GM19395 (cell line): ENCODE measurements around the gene SIGLEC9.

Experiments
- ATAC-seq: cut with Tn5 transposase; IDR thresholded peaks from one replicate; pipeline ENCODE4 v1.9.1; 2021; ENCODE audit warnings: mild to moderate bottlenecking, moderate library complexity; ENCODE audit not compliant: unreplicated experiment

Gene SIGLEC9

GRCh38 chr19:51122112-51122981, 2.4 kb upstream of the SIGLEC9 start:
- no peak for ATAC-seq

DNA sequence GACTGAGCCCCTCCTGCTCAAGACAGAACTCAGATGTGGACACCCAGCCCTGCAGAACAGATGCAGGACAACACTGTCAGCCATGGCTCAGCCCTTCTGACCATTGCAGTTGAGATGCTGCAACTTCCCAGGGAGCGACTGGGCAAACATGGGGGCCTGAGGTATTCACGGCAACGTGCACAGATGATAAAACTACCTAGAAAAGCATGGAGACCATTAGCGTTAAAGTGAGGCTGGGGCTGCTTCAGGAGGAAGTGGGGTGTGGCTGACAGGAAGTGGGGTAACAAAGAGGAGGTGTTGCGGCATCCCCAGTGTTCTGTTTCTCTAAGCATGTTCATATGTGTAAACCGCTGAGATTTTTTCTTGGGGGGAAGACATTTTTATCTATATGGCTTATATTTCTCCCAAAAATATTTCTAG, 1.3 kb upstream of the SIGLEC9 start:
- ATAC-seq = no peak

- ATAC-seq = no peak
These were observed 904 bp upstream of the SIGLEC9 start for GRCh38 chr19:51123802-51124201.

- ATAC-seq = no peak
These were observed 490 bp upstream of the SIGLEC9 start for GRCh38 chr19:51124216-51124615.

DNA sequence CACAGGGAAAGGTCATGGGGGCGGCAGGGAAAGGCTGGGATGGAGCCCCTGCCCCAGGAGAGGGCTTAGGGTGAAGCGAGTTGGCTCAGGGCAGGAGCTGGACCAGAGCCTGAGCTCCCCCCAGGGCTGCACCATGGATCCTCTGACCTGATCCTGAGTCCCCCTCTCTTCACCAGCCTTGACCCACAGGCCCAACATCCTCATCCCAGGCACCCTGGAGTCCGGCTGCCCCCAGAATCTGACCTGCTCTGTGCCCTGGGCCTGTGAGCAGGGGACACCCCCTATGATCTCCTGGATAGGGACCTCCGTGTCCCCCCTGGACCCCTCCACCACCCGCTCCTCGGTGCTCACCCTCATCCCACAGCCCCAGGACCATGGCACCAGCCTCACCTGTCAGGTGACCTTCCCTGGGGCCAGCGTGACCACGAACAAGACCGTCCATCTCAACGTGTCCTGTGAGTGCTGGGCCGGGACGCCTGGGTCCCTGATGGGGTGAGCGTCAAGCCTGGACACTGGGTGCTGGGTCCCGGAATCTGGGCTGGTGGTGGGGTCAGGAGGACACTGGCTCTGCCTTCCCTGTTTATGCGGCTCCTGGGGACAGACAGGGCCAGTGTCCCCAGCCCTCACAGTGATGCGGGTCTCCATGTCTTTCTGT, 842 bp downstream of the SIGLEC9 start:
- ATAC-seq = no peak

DNA sequence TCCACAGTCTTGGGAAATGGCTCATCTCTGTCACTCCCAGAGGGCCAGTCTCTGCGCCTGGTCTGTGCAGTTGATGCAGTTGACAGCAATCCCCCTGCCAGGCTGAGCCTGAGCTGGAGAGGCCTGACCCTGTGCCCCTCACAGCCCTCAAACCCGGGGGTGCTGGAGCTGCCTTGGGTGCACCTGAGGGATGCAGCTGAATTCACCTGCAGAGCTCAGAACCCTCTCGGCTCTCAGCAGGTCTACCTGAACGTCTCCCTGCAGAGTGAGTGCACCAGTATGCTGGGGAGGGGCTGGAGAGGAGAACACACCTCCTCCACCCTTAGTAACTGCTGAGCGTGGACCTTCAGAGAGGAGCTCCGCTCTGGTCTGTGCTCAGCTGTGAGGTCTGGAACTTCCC, 2.3 kb downstream of the SIGLEC9 start:
- no peak for ATAC-seq

DNA sequence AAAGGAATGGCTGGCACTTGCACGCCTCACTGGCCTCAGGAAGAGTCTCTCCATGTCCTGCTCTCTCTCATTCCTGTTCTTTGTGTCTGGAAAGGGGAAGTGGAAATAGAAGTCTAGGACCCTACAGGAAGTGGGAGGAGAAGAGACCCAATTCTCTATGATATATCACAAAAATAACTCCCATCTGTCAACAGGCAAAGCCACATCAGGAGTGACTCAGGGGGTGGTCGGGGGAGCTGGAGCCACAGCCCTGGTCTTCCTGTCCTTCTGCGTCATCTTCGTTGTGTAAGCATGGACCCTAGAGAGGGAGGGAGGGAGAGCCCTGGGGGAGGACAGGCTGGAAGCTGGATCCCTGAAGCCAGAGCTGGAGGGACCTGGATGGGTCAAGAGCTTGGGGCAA, 3.0 kb downstream of the SIGLEC9 start:
- no peak for ATAC-seq

- ATAC-seq = no peak
These were observed 3.5 kb downstream of the SIGLEC9 start for GRCh38 chr19:51128227-51128626.

- no peak for ATAC-seq
These were observed 5.0 kb downstream of the SIGLEC9 start for GRCh38 chr19:51129716-51130115.

DNA sequence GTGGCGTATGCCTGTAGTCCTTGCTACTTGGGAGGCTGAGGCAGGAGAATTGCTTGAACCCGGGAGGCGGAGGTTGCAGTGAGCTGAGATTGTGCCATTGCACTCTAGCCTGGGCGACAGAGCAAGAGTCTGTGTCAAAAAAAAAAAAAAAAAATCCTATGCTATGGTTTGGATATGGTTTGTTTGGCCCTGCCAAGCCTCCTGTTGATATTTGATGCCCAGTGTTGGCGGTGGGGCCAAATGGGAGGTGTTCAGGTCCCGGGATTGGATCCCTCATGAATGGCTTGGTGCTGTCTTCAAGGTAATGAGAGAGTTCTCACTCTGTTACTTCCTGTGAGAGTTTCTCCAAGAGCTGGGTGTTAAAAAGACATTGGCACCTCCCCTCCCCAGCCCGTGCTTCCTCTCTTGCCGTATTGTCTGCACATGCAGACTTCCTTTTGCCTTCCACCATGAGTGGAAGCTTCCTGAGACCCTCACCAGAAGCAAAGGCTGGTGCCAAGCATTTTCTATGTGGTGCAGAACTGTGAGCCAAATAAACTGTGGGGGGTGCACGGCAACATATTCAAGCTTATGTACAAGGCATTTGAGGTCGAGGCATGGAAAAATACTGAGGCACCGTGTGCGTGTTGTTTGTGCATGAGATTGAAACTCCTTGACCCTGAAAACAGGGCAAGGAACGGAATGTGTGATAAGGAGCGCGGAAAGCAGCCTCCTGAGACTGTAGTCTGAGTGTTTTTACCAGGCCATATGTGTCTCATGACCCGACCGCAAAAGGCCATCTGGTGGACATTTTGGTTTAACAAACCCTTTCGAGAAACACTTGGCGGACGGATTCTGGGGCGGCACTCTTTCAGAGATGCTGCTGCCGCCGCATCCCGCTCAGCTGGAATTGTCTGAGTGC, 7.3 kb downstream of the SIGLEC9 start:
- ATAC-seq = no peak

DNA sequence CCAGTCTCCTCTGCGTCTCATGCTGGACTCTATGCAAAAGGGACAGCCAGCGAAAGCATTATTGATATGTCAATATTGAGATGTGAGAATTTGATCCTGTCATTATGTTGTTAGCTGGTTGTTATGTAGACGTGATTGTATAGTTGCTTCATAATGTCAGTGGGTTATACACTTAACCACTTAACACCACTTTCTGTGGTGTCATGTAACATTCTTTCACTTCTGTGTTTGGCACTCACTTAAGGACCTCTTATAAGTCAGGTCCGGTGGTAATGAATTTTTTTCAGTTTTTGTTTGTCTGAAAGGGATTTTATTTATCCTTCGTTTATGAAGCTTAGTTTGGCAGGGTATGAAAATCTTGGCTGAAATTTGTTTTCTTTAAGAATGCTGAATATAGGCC, 10.3 kb downstream of the SIGLEC9 start:
- ATAC-seq = no peak

DNA sequence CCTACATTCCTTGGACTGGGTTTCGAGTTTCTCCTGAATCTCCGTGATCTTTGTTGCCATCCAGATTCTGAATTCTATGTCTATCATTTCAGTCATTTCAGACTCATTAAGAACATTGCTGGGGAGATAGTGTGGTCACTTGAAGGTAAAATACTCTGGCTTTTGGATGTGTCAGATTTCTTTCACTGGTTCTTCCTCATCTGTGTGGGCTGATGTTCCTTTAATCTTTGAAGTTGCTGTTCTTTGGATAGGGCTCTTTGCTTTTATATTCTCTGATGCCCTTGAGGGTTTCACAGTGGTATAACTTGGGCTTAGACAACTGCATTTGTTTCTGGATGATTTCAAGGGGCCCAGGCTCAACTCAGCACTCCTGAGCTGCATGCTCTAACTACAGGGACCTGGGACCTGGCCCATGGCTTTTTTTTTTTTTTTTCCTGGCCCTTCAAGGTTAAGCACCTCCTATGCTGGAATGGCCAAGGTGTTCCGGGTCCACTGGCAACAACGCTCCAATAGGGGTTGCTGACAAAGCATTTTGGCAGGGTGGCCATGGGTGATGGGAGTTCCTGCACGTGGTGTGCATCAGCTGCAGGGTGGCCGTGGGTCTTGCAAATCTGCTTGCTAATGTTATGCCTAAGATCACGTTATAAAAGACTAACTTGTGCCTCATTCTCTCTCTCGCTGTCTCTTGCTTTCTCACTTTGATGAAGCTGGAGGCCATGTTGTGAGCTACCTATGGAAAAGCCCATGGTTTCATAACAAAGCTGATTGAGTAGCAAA, 11.5 kb downstream of the SIGLEC9 start:
- ATAC-seq = no peak

DNA sequence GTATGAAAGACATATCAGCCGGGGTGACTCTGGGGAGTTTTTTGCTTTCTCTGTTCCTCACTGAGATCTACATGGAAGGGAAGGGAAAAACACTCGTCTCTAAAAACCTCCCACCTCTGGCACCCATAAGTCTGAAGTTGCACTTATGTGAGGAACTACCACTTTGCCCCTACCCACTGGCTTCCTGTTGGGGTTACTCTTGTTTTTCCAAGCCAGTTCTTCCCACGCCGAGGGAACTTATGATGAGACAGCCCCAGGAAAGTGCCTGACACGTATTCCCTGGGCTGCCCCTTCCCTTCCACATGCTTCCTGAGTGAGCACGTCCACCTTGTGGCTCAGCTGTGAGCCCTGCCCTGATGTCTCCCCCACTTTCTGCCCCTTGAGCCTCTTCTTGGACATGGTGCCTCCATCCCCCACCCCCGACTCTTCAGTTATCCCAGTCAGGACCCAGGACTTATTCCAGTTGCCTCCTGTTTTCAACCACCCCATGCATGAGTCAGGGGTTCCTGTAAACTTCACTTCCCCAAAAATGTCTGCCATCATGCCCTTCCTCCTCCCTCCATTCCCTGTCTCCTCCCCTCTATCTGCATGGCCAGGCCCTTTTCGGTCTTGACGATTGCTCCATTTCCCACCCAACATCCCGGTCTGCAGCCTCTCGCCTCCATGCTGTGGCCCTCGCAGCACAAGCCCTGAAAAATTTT, 12.3 kb downstream of the SIGLEC9 start:
- no peak for ATAC-seq

DNA sequence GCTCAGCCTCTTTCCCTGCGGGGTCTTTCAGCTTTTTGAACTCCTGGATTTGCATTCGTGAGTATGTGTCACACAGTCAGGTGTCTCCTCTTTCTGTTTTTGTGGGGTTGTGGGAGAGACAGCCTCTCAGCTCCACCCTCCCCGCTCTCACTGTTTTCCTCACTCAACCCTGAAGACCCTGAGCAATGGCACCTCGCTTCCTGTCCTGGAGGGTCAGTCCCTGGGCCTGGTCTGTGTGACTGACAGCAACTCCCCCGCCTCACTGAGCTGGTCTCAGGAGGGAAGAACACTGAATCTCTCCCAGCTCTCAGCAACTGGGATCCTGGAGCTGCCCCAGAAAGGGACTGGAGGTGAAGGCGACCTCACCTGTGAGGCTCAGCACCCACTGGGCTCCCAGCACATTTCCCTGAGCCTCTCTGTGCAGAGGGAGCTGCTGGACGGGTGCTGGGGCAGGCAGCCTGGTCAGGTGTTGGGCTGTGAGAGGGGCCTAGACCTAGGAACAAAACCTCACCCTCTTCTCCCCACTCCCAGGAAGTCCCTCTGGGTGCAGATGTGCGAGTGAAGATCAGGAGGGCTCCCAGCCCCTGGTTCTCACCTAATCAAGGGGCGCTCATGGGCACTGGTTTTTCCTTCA, 13.2 kb downstream of the SIGLEC9 start:
- no peak for ATAC-seq

GRCh38 chr19:51138549-51138979, 13.9 kb downstream of the SIGLEC9 start:
- no peak for ATAC-seq

DNA sequence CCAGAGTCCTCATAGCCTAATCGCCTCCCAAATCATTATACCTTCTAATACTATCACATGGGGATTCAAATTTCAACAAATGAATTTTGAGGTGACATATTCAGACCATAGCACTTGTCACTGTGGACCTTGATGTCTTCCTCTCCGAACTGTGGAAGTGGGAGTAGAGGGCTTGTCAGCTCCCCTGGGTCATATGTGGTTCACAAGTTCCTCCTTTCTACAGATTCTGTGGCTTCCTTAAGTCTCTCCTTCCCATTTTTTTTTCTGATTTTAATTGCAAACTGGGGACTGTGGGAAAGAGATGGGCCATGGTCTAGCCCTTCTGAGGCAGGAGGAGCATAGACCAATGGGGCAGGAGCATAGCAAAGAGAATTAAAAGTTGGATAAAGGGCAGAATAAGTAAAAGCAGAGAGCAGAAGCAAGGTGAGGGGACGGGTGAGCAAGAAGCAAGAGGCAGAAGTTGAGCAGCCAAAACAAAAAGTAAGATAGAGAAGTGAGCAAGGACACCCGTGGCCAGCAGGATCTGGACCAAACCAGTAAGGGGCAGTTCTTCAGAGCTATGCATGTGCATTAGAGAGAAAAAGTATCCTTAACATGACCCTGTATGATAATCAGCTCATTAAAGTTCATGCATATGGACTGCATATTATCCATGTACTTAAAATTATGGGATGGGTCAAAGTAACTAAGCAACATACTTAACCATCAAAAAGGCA, 14.8 kb downstream of the SIGLEC9 start:
- ATAC-seq = no peak

- ATAC-seq = no peak
These were observed 15.7 kb downstream of the SIGLEC9 start for GRCh38 chr19:51140441-51140840.

GRCh38 chr19:51141181-51141580, 16.5 kb downstream of the SIGLEC9 start:
- ATAC-seq = no peak

DNA sequence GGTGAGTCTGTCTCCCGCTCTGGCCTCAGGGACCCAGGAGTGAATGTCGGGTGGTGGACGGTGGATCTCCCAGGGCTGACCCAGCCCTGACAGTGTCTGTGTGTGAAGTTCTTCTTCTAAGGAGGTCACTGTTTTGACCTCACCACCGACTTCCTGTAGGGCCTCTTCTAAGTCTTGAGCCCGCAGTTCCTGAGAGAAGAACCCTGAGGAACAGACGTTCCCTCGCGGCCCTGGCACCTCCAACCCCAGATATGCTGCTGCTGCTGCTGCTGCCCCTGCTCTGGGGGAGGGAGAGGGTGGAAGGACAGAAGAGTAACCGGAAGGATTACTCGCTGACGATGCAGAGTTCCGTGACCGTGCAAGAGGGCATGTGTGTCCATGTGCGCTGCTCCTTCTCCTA, 17.4 kb downstream of the SIGLEC9 start, which contains the start of gene SIGLEC7:
SIGLEC7 (plus strand) TSS at position 183 of the 400 bp plus-strand sequence; CDS start at position 252, 69 bp downstream.
- ATAC-seq = no peak
